ENCODE results near the gene MYRIP.

MYRIP gene

GRCh38 chr3:39910135-39910534 is 100.7 kb downstream of the MYRIP start:
- DNase-seq: no peak

GRCh38 chr3:39910826-39911464 is 101.5 kb downstream of the MYRIP start:
- no peak for DNase-seq

GRCh38 chr3:39911465-39912309 is 102.3 kb downstream of the MYRIP start:
- DNase-seq: no peak

GRCh38 chr3:39915027-39915426 is 105.6 kb downstream of the MYRIP start:
- DNase-seq: no peak

GRCh38 chr3:39917065-39917773 is 107.8 kb downstream of the MYRIP start:
- DNase-seq: no peak

GRCh38 chr3:39919281-39919680 is 109.9 kb downstream of the MYRIP start:
- no peak for DNase-seq

- DNase-seq: no peak
These were observed 110.9 kb downstream of the MYRIP start for GRCh38 chr3:39920271-39920670.

- DNase-seq: no peak
These were observed 118.1 kb downstream of the MYRIP start for GRCh38 chr3:39927479-39927878.

- DNase-seq: no peak
These were observed 124.7 kb downstream of the MYRIP start for GRCh38 chr3:39933986-39934693.

- DNase-seq: no peak
These were observed 125.3 kb downstream of the MYRIP start for GRCh38 chr3:39934696-39935095.

- DNase-seq: no peak
These were observed 125.9 kb downstream of the MYRIP start for GRCh38 chr3:39935261-39935660.

- DNase-seq: no peak
These were observed 127.4 kb downstream of the MYRIP start for GRCh38 chr3:39936848-39937247.

- DNase-seq: no peak
These were observed 127.9 kb downstream of the MYRIP start for GRCh38 chr3:39937315-39937714.

GRCh38 chr3:39937874-39938273 is 128.5 kb downstream of the MYRIP start:
- no peak for DNase-seq

GRCh38 chr3:39941931-39942330 is 132.5 kb downstream of the MYRIP start:
- DNase-seq: no peak

GRCh38 chr3:39960515-39961191 is 151.2 kb downstream of the MYRIP start:
- DNase-seq: no peak

GRCh38 chr3:39961230-39961629 is 151.8 kb downstream of the MYRIP start:
- no peak for DNase-seq

GRCh38 chr3:39962581-39962980 is 153.2 kb downstream of the MYRIP start:
- no peak for DNase-seq

GRCh38 chr3:39965461-39965860 is 156.1 kb downstream of the MYRIP start:
- no peak for DNase-seq

GRCh38 chr3:39965997-39966396 is 156.6 kb downstream of the MYRIP start:
- DNase-seq: no peak

GRCh38 chr3:39970982-39971381 is 161.6 kb downstream of the MYRIP start:
- no peak for DNase-seq

GRCh38 chr3:39971559-39972031 is 162.2 kb downstream of the MYRIP start:
- no peak for DNase-seq

Measured in stimulated activated CD4-positive, alpha-beta T cell treated with anti-CD3 and anti-CD28 coated beads, Interleukin-4, amount 100 ng/mL, for 24 hours (primary cell).